22Rv1 (cell line): ENCODE measurements around the gene GGTA1.

Source experiments
- ZFX ChIP-seq: fragments of 450-650 bp; IDR thresholded peaks from 2 replicates; pipeline ENCODE4 v1.6.1; 2017; ENCODE audit warnings: antibody characterized with exemption, borderline replicate concordance
- TF ChIP-seq, protein P1 (sequence below): fragments of 450-650 bp; IDR thresholded peaks from 2 replicates; pipeline ENCODE4 v1.5.1; 2017; ENCODE audit warnings: mild to moderate bottlenecking

DNA sequence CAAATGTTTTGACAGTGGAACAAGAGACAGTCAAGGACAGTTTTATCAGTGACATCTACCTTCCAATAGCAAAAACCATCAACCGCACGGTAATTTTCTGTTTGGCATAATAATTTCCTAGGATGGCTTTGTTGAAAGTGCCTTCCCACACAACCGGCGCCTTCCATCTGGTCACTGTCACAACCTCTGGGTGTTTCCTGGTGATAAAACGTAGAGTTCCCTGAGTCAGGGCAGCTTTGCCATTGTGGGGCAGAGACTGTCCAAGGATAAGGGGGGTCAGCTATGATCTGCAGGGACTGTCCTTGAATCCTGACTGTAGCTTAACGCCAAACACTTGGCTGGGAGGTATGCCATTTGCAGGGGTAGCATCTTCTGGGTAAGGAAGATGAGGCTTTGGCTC lies 47.6 kb downstream of the GGTA1 start:
- TF ChIP-seq, protein P1, sequence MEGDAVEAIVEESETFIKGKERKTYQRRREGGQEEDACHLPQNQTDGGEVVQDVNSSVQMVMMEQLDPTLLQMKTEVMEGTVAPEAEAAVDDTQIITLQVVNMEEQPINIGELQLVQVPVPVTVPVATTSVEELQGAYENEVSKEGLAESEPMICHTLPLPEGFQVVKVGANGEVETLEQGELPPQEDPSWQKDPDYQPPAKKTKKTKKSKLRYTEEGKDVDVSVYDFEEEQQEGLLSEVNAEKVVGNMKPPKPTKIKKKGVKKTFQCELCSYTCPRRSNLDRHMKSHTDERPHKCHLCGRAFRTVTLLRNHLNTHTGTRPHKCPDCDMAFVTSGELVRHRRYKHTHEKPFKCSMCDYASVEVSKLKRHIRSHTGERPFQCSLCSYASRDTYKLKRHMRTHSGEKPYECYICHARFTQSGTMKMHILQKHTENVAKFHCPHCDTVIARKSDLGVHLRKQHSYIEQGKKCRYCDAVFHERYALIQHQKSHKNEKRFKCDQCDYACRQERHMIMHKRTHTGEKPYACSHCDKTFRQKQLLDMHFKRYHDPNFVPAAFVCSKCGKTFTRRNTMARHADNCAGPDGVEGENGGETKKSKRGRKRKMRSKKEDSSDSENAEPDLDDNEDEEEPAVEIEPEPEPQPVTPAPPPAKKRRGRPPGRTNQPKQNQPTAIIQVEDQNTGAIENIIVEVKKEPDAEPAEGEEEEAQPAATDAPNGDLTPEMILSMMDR = no peak
- no peak for TF ChIP-seq ZFX
